Measurements from ENCODE around the gene B3GNT4.
"Not testable (repeated sequence)": the region's sequence is repeated elsewhere in the genome, so short reads cannot be mapped to it uniquely, and the experiment has no call there.

Gene B3GNT4

GRCh38 chr12:122189626-122190475 is 13.7 kb upstream of the B3GNT4 start:
- DNase-seq (ENCODE audit: low read depth), result no peak

GRCh38 chr12:122190842-122191668 is 12.5 kb upstream of the B3GNT4 start:
- peak; percentile 51 for DNase-seq (ENCODE audit: low read depth)

GRCh38 chr12:122192441-122192840 is 11.1 kb upstream of the B3GNT4 start:
- no peak for DNase-seq (ENCODE audit: low read depth)

- DNase-seq (ENCODE audit: low read depth), result no peak
Measured at GRCh38 chr12:122194804-122195203, 8.7 kb upstream of the B3GNT4 start.

GRCh38 chr12:122195405-122195804 is 8.1 kb upstream of the B3GNT4 start:
- no peak for DNase-seq (ENCODE audit: low read depth)

GRCh38 chr12:122197612-122197966 is 5.9 kb upstream of the B3GNT4 start:
- no peak for DNase-seq (ENCODE audit: low read depth)

- no peak for DNase-seq (ENCODE audit: low read depth)
Measured at GRCh38 chr12:122199484-122200355, 3.8 kb upstream of the B3GNT4 start.

GRCh38 chr12:122200541-122201175 is 2.9 kb upstream of the B3GNT4 start:
- no peak for DNase-seq (ENCODE audit: low read depth)

GRCh38 chr12:122201381-122201780 is 2.1 kb upstream of the B3GNT4 start:
- DNase-seq (ENCODE audit: low read depth), result no peak

- DNase-seq (ENCODE audit: low read depth), result no peak
Measured at GRCh38 chr12:122202017-122202416, 1.5 kb upstream of the B3GNT4 start.

- DNase-seq (ENCODE audit: low read depth), result not testable (repeated sequence)
Measured at GRCh38 chr12:122202811-122203210, 698 bp upstream of the B3GNT4 start.

GRCh38 chr12:122204167-122205052 is 901 bp downstream of the B3GNT4 start:
- no peak for DNase-seq (ENCODE audit: low read depth)

- no peak for DNase-seq (ENCODE audit: low read depth)
Measured at GRCh38 chr12:122205053-122205925, 1.8 kb downstream of the B3GNT4 start.

- DNase-seq (ENCODE audit: low read depth), result no peak
Measured at GRCh38 chr12:122206111-122206881, 2.8 kb downstream of the B3GNT4 start.

GRCh38 chr12:122206976-122207375 is 3.5 kb downstream of the B3GNT4 start:
- no peak for DNase-seq (ENCODE audit: low read depth)

- DNase-seq (ENCODE audit: low read depth), result no peak
Measured at GRCh38 chr12:122207391-122207790, 3.9 kb downstream of the B3GNT4 start.

- no peak for DNase-seq (ENCODE audit: low read depth)
Measured at GRCh38 chr12:122208073-122208820, 4.7 kb downstream of the B3GNT4 start.

- DNase-seq (ENCODE audit: low read depth), result peak; percentile 74
Measured at GRCh38 chr12:122215771-122216170, 12.3 kb downstream of the B3GNT4 start.

Data from amniotic epithelial cell (primary cell).